DMS53 treated with DMSO at 0.1 percent for 48 hours (cell line): ENCODE data around the gene TEX264.

ENCODE experiments used
- DNase-seq: peaks from one replicate; lab custom pipeline; 2025; ENCODE audit not compliant: unreplicated experiment; lab: John Stamatoyannopoulos, UW

The TEX264 gene

DNA sequence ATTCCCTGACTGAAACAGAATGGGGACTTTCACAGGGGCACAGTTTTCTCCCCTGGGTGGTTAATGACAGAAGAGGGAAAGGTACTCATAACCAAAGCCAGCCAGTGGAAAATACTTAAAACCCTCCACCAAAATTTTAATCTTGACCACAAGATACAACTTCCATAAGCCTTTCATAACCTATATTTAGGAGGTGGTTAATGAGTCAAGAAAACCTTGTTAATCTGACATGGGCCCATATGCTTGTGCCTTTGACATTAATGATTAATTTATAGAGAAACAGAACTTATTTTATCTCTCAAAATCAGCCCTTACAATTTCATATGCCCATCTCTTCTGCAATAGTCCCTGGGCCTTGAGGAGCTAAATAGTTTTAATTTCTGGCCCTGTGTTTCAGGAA is 76.8 kb downstream of the TEX264 start:
- no peak for DNase-seq

DNA sequence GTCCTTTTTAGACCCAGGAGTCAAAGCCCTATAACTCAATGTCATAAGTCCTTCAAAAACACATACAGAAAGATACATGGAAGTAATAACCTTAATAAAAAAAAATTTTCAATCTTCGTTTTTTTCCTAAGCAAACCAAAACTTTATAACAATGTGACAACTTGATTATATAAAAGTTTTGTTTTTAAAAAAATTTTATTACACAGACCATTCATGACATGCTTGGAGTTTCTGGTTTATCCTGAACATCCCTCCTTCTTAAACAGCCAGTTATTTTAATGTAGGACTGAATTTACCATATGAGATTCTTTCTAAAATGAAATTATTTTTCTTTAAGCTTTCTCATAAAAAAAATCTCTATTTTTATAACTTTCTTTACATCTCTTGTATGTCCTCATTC is 77.3 kb downstream of the TEX264 start:
- no peak for DNase-seq

DNA sequence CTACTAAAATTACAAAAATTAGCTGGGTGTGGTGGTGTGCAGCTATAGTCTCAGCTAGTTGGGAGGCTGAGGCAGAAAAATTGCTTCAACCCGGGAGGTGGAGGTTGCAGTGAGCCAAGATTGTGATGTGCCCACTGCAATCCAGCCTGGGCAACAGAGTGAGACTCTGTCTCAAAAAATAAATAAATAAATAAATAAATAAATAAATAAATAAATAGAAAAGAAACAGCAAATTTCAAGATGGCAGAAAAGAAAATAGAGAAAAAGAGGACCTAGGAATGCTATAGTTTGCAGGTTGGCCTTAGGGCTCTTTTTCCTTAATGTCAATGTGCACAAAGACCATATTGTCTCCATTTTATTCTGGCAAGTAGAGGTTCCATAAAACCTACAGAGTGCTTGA is 79.8 kb downstream of the TEX264 start:
- DNase-seq, result no peak

DNA sequence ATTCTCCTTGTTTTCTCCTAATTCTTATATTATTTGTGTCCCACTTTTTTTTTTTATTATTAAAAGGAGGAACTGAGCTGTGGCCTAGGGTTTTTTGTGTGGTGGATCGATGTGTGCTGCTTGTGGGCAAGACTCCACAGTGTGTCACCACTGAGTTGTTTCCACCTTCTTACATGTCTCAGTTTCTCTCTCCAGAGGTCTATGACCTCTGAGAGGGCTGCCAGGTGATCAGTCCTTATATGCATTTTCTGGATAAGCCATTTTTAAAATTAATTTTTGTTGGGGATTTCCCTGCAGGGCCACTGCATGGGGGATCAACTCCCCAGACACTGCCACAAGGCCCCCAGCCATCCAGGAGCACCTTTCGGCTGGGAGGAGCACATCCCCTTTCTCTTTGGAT is 80.2 kb downstream of the TEX264 start:
- DNase-seq, result no peak
